ENCODE results near the gene GSX2.
"Not testable (repeated sequence)": the region's sequence is repeated elsewhere in the genome, so short reads cannot be mapped to it uniquely, and the experiment has no call there.

Gene GSX2

GRCh38 chr4:54107951-54108748 is 8.2 kb downstream of the GSX2 start:
- no peak for DNase-seq

GRCh38 chr4:54109241-54110018 is 9.5 kb downstream of the GSX2 start:
- DNase-seq, result no peak

GRCh38 chr4:54110019-54110416 is 10.1 kb downstream of the GSX2 start:
- DNase-seq, result no peak

- not testable (repeated sequence) for DNase-seq
Observed at GRCh38 chr4:54113206-54113605, 13.2 kb downstream of the GSX2 start.

- not testable (repeated sequence) for DNase-seq
Observed at GRCh38 chr4:54116246-54116645, 16.3 kb downstream of the GSX2 start.

GRCh38 chr4:54118850-54119589 is 19.1 kb downstream of the GSX2 start:
- no peak for DNase-seq

- no peak for DNase-seq
Observed at GRCh38 chr4:54120518-54120917, 20.6 kb downstream of the GSX2 start.

- no peak for DNase-seq
Observed at GRCh38 chr4:54127660-54128059, 27.7 kb downstream of the GSX2 start.

- DNase-seq, result not testable (repeated sequence)
Observed at GRCh38 chr4:54128694-54129093, 28.7 kb downstream of the GSX2 start.

GRCh38 chr4:54139332-54139731 is 39.4 kb downstream of the GSX2 start:
- no peak for DNase-seq

GRCh38 chr4:54140287-54140686 is 40.3 kb downstream of the GSX2 start:
- no peak for DNase-seq

- DNase-seq, result no peak
Observed at GRCh38 chr4:54144199-54144598, 44.2 kb downstream of the GSX2 start.

GRCh38 chr4:54144661-54145171 is 44.8 kb downstream of the GSX2 start:
- DNase-seq, result no peak

- no peak for DNase-seq
Observed at GRCh38 chr4:54146139-54146538, 46.2 kb downstream of the GSX2 start.

GRCh38 chr4:54149323-54149722 is 49.4 kb downstream of the GSX2 start:
- DNase-seq, result no peak

Measured in stimulated activated CD4-positive, alpha-beta T cell treated with anti-CD3 and anti-CD28 coated beads, Interleukin-15, amount 100 ng/mL, for 24 hours (primary cell).